Hepatocyte (in vitro differentiated cells): ENCODE results near the gene RNF180. TPM values are rescaled to one million over a fixed set of nuclear protein-coding genes. Genes with fewer than 3 reads are reported as not detected.

ENCODE experiments used
- DNase-seq: peaks from one replicate; pipeline ENCODE4 v3.0.0-alpha.2; 2016; ENCODE audit warnings: low spot score
- H2AFZ ChIP-seq: fragments of 200-600 bp; sonication (generic); 2 replicates; pipeline ENCODE4 v1.6.0; 2016; ENCODE audit warnings: antibody characterized with exemption, mild to moderate bottlenecking
- H3K27ac ChIP-seq: fragments of 200-600 bp; sonication (generic); 2 replicates; pipeline ENCODE4 v1.5.1; 2016; ENCODE audit warnings: mild to moderate bottlenecking
- H3K27me3 ChIP-seq: fragments of 200-600 bp; sonication (generic); 2 replicates; pipeline ENCODE4 v1.6.1; 2016
- H3K36me3 ChIP-seq: fragments of 200-600 bp; sonication (generic); replicated peaks from 2 replicates; pipeline ENCODE4 v1.5.1; 2016; ENCODE audit warnings: low read depth; ENCODE audit not compliant: insufficient read depth
- H3K4me1 ChIP-seq: fragments of 200-600 bp; sonication (generic); 2 replicates; pipeline ENCODE4 v1.5.1; 2016; ENCODE audit warnings: mild to moderate bottlenecking, moderate library complexity; ENCODE audit not compliant: insufficient read depth
- H3K4me2 ChIP-seq: fragments of 200-600 bp; sonication (generic); 2 replicates; pipeline ENCODE4 v1.6.0; 2016
- H3K4me3 ChIP-seq: fragments of 200-600 bp; sonication (generic); 2 replicates; pipeline ENCODE4 v1.5.1; 2016; ENCODE audit warnings: mild to moderate bottlenecking
- H3K79me2 ChIP-seq: fragments of 200-600 bp; sonication (generic); 2 replicates; pipeline ENCODE4 v1.6.0; 2017; ENCODE audit warnings: mild to moderate bottlenecking
- H3K9me2 ChIP-seq: fragments of 200-600 bp; sonication (generic); replicated peaks from 2 replicates; pipeline ENCODE4 v1.6.0; 2017; ENCODE audit warnings: mild to moderate bottlenecking; ENCODE audit not compliant: insufficient read depth
- H3K9me3 ChIP-seq: fragments of 200-600 bp; sonication (generic); 2 replicates; pipeline ENCODE4 v1.5.1; 2016; ENCODE audit warnings: low read depth, mild to moderate bottlenecking
- H4K20me1 ChIP-seq: fragments of 200-600 bp; sonication (generic); 2 replicates; pipeline ENCODE4 v1.6.0; 2016; ENCODE audit warnings: mild to moderate bottlenecking; ENCODE audit not compliant: insufficient read depth, poor library complexity, severe bottlenecking
- EZH2 ChIP-seq: fragments of 200-600 bp; sonication (generic); IDR thresholded peaks from 2 replicates; pipeline ENCODE4 v1.6.1; 2016; ENCODE audit warnings: antibody characterized with exemption, mild to moderate bottlenecking, borderline replicate concordance
- EZH2phosphoT487 ChIP-seq: fragments of 200-600 bp; sonication (generic); IDR thresholded peaks from one replicate; pipeline ENCODE4 v1.6.1; 2018; ENCODE audit warnings: antibody characterized with exemption, mild to moderate bottlenecking, low read depth, moderate library complexity; ENCODE audit not compliant: unreplicated experiment, severe bottlenecking
- WGBS: methylation state at CpG from one replicate; pipeline ENCODE4 v1.1.6; 2016; ENCODE audit warnings: low lambda C conversion rate; ENCODE audit errors: missing lambda C conversion rate; 5-methylcytosine and 5-hydroxymethylcytosine counted together
- polyA plus RNA-seq: library from polyadenylated mRNA; unstranded; fragments of >200 nt; fragmentation: Nextera tagmentation; extraction: Ambion mirVana; gene quantifications from 2 replicates; pipeline ENCODE4 v1.2.1, GENCODE V29; 2016
- total RNA-seq: library from RNA; depleted of rRNA; stranded (reverse); fragments of >200 nt; gene quantifications from 2 replicates; pipeline ENCODE4 v1.2.3, GENCODE V29; 2014
- TF ChIP-seq, protein P1 (sequence below): fragments of 200-600 bp; sonication (generic); IDR thresholded peaks from 2 replicates; pipeline ENCODE4 v1.5.1; 2016; ENCODE audit warnings: antibody characterized with exemption, mild to moderate bottlenecking; ENCODE audit not compliant: poor library complexity

RNF180 gene
- total and polyA plus RNA-seq, 2 experiments from 2014 or later, result 3.0 to 4.7 TPM

DNA sequence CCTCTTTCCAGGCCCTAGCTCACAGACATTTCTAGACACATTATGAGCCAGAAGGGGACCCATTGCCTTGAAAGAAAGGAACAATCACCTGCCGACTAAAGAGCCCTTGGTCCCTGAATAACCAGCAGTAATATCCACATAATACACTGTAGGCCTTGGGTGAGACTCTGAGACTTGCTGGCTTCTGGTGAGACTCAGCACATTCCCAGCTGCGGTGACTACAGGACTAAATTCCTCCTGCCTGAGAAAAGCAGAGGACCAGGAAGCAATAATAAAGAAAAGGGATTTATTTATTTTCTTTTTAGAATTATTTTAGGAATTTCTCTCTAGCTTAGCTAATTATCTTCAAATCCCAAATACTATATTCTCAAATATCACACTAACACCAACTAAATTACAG is 252.4 kb downstream of the RNF180 start:
- H3K4me2 ChIP-seq, result no peak overlapping the region
- TF ChIP-seq EZH2phosphoT487 (no peak), EZH2 (no peak)
- TF ChIP-seq, protein P1, sequence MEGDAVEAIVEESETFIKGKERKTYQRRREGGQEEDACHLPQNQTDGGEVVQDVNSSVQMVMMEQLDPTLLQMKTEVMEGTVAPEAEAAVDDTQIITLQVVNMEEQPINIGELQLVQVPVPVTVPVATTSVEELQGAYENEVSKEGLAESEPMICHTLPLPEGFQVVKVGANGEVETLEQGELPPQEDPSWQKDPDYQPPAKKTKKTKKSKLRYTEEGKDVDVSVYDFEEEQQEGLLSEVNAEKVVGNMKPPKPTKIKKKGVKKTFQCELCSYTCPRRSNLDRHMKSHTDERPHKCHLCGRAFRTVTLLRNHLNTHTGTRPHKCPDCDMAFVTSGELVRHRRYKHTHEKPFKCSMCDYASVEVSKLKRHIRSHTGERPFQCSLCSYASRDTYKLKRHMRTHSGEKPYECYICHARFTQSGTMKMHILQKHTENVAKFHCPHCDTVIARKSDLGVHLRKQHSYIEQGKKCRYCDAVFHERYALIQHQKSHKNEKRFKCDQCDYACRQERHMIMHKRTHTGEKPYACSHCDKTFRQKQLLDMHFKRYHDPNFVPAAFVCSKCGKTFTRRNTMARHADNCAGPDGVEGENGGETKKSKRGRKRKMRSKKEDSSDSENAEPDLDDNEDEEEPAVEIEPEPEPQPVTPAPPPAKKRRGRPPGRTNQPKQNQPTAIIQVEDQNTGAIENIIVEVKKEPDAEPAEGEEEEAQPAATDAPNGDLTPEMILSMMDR, result no peak
- H3K36me3 ChIP-seq, result no peaks in the 10 kb centered on the region
- no peaks in the 10 kb centered on the region for H3K79me2 ChIP-seq
- no peak overlapping the region for H3K4me3 ChIP-seq
- H4K20me1 ChIP-seq, result no peaks in the 10 kb centered on the region
- 86% methylated on average over 2 of the region's 2 CpGs for WGBS
- no peaks in the 10 kb centered on the region for H3K9me3 ChIP-seq
- no peaks in the 10 kb centered on the region for H3K4me1 ChIP-seq
- DNase-seq, result no peak
- H3K27ac ChIP-seq, result no peak overlapping the region
- no peaks in the 10 kb centered on the region for H3K9me2 ChIP-seq
- H3K27me3 ChIP-seq, result no peaks in the 10 kb centered on the region
- H2AFZ ChIP-seq, result no peak overlapping the region

Other genes starting within 250 kb of the RNF180 start
- 0.20 and 0.57 TPM in 2 replicates for gene HTR1A, start 203.4 kb upstream of the RNF180 start, total RNA-seq
- 0.19 TPM in 1 of 2 replicates, not detected in the other for gene HTR1A, start 203.4 kb upstream of the RNF180 start, polyA plus RNA-seq